GM12878 (cell line): Measurements from ENCODE around the gene AFF2.

Experiments
- E2F4 ChIP-seq: IDR thresholded peaks from 2 replicates; pipeline ENCODE4 v1.6.1; 2012; ENCODE audit warnings: low read depth, low read length, improper control_type of control experiment
- ESRRA ChIP-seq: IDR thresholded peaks from 2 replicates; pipeline ENCODE4 v1.6.1; 2012; ENCODE audit warnings: mild to moderate bottlenecking, low read length, improper control_type of control experiment
- ETV6 ChIP-seq, 2 experiments: fragments of 450-650 bp in 1 of 2; IDR thresholded peaks in 1 of 2; conservative IDR thresholded peaks in 1 of 2; 2 replicates each; pipeline ENCODE4 v1.6.1; 2014; ENCODE audit warnings: antibody characterized with exemption in 1 of 2, borderline replicate concordance in 1 of 2, low read depth in 1 of 2, mild to moderate bottlenecking in 1 of 2, moderate library complexity in 1 of 2
- GABPA ChIP-seq: IDR thresholded peaks from 2 replicates; pipeline ENCODE4 v1.6.1; 2014; ENCODE audit warnings: antibody characterized with exemption, low read depth, mild to moderate bottlenecking, inconsistent platforms
- RAD21 ChIP-seq: IDR thresholded peaks from 2 replicates; pipeline ENCODE4 v1.6.1; 2011; ENCODE audit warnings: mild to moderate bottlenecking, low read depth, low read length, moderate library complexity; ENCODE audit not compliant: insufficient read depth
- SMAD1 ChIP-seq: fragments of 450-650 bp; IDR thresholded peaks from 2 replicates; pipeline ENCODE4 v1.6.1; 2018; ENCODE audit warnings: mild to moderate bottlenecking, low read depth; ENCODE audit not compliant: partially characterized antibody
- SMAD5 ChIP-seq: IDR thresholded peaks from 2 replicates; pipeline ENCODE4 v1.6.1; 2016; ENCODE audit warnings: antibody characterized with exemption, low read depth
- USF2 ChIP-seq: IDR thresholded peaks from 2 replicates; pipeline ENCODE4 v1.6.1; 2011; ENCODE audit warnings: low read depth, low read length, improper control_type of control experiment, borderline replicate concordance
- TF ChIP-seq, protein P1 (sequence below), 3 experiments: IDR thresholded peaks in 2 of 3; conservative IDR thresholded peaks in 1 of 3; 2 replicates each; pipeline ENCODE4 v1.5.1; 2011; ENCODE audit warnings: low read depth in 3 of 3, low read length in 3 of 3, mild to moderate bottlenecking in 3 of 3, control low read depth in 2 of 3, moderate library complexity in 2 of 3, inconsistent platforms in 1 of 3, mixed read lengths in 1 of 3; ENCODE audit not compliant: control insufficient read depth in 2 of 3, insufficient read depth in 1 of 3; ENCODE audit errors: extremely low read depth in 1 of 3
- TF ChIP-seq, protein P2 (sequence below): IDR thresholded peaks from 2 replicates; pipeline ENCODE4 v1.6.1; 2011; ENCODE audit warnings: borderline replicate concordance, low read depth, mild to moderate bottlenecking, moderate library complexity, low read length; ENCODE audit not compliant: insufficient read depth, poor library complexity, severe bottlenecking

GRCh38 chrX:148933881-148934280 is 433.5 kb downstream of the AFF2 start:
- TF ChIP-seq E2F4: no peak
- TF ChIP-seq, protein P1, sequence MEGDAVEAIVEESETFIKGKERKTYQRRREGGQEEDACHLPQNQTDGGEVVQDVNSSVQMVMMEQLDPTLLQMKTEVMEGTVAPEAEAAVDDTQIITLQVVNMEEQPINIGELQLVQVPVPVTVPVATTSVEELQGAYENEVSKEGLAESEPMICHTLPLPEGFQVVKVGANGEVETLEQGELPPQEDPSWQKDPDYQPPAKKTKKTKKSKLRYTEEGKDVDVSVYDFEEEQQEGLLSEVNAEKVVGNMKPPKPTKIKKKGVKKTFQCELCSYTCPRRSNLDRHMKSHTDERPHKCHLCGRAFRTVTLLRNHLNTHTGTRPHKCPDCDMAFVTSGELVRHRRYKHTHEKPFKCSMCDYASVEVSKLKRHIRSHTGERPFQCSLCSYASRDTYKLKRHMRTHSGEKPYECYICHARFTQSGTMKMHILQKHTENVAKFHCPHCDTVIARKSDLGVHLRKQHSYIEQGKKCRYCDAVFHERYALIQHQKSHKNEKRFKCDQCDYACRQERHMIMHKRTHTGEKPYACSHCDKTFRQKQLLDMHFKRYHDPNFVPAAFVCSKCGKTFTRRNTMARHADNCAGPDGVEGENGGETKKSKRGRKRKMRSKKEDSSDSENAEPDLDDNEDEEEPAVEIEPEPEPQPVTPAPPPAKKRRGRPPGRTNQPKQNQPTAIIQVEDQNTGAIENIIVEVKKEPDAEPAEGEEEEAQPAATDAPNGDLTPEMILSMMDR (IDR thresholded peaks at IDR 0.05 in 2 of 3, conservative IDR thresholded peaks at IDR 0.05 in 1 of 3; ENCODE audit: control insufficient read depth in 2 of 3, extremely low read depth in 1 of 3, insufficient read depth in 1 of 3, low read depth in 3 of 3, low read length in 3 of 3): no peak
- TF ChIP-seq ESRRA: no peak
- no peak for TF ChIP-seq USF2
- TF ChIP-seq ETV6 (conservative IDR thresholded peaks at IDR 0.05 in 1 of 2, IDR thresholded peaks at IDR 0.05 in 1 of 2; ENCODE audit: borderline replicate concordance in 1 of 2, low read depth in 1 of 2): no peak
- no peak for TF ChIP-seq SMAD5
- TF ChIP-seq, protein P2, sequence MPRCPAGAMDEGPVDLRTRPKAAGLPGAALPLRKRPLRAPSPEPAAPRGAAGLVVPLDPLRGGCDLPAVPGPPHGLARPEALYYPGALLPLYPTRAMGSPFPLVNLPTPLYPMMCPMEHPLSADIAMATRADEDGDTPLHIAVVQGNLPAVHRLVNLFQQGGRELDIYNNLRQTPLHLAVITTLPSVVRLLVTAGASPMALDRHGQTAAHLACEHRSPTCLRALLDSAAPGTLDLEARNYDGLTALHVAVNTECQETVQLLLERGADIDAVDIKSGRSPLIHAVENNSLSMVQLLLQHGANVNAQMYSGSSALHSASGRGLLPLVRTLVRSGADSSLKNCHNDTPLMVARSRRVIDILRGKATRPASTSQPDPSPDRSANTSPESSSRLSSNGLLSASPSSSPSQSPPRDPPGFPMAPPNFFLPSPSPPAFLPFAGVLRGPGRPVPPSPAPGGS: no peak
- TF ChIP-seq SMAD1: no peak
- no peak for TF ChIP-seq RAD21
- TF ChIP-seq GABPA: no peak
